ENCODE results near the gene DGKQ.

DNA sequence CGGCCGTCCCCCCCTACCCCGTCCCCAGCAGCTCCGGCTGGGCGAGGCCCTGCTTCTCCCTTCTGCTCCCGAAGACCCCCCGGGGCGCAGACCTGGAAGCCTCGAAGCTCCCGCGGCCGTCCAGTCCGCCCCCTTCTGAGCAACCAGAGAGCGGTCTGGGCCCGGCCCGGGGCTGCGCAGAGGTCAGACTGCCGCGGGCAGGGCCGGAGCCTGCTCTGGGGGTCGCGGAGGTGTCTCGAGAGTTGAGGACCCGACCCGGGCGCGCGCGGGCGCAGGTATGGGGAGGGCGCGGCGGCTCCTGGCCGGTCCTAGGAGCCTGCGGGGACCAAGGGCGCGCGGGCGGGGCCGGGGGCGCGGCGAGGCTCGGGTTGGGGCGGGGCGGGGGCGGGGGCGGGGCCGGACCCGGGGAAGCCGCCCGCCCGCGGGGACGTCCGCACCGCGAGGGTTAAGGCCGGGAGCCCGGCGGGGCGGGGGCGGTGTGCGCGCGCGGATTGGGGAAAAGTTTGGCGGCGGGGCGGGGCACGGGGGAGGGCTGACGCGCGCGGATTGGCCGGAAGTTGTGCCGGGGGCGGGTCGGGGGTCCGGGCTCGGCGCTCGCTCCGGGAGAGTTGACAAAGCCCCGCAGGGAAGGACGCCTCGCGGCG, 37.8 kb upstream of the DGKQ start, which contains the start of gene FGFRL1:
- no peak for TF ChIP-seq CTCF (IDR thresholded peaks at IDR 0.05)
- no peak for TF ChIP-seq SIN3A (IDR thresholded peaks at IDR 0.05; ENCODE audit: borderline replicate concordance, insufficient read depth, low read depth, low read length)
